Endodermal cell (in vitro differentiated cells): Measurements from ENCODE around the gene DISP1. TPM values are rescaled to one million over a fixed set of nuclear protein-coding genes. Genes with fewer than 3 reads are reported as not detected.
A peak's percentile ranks its signal among the peaks of the same experiment; 100 is the strongest.

Experiments used
- DNase-seq: peaks from one replicate; pipeline ENCODE4 v3.0.0-alpha.2; 2017
- H3K27ac ChIP-seq: 2 replicates; pipeline ENCODE4 v1.5.1; 2013; ENCODE audit warnings: mild to moderate bottlenecking, low read depth, low read length, moderate library complexity
- H3K27me3 ChIP-seq: 2 replicates; pipeline ENCODE4 v1.6.1; 2013; ENCODE audit warnings: mild to moderate bottlenecking, low read length, moderate library complexity; ENCODE audit not compliant: insufficient read depth, control insufficient read depth, poor library complexity, severe bottlenecking
- H3K36me3 ChIP-seq: 2 replicates; pipeline ENCODE4 v1.7.0; 2013; ENCODE audit warnings: mild to moderate bottlenecking, low read length, moderate library complexity; ENCODE audit not compliant: control insufficient read depth, insufficient read depth
- H3K4me1 ChIP-seq: one replicate; pipeline ENCODE4 v1.7.0; 2013; ENCODE audit warnings: low read length; ENCODE audit not compliant: control insufficient read depth, insufficient read depth
- H3K4me3 ChIP-seq: 2 replicates; pipeline ENCODE4 v1.5.1; 2013; ENCODE audit warnings: mild to moderate bottlenecking, low read length, moderate library complexity
- H3K9ac ChIP-seq: 2 replicates; pipeline ENCODE4 v1.6.1; 2013; ENCODE audit warnings: mild to moderate bottlenecking, low read length, moderate library complexity; ENCODE audit not compliant: poor library complexity, severe bottlenecking; ENCODE audit errors: extremely low read depth
- H3K9me3 ChIP-seq: 2 replicates; pipeline ENCODE4 v1.6.1; 2013; ENCODE audit warnings: mild to moderate bottlenecking, low read length, moderate library complexity; ENCODE audit not compliant: control insufficient read depth
- H3K27ac Mint-ChIP-seq: 2 replicates; pipeline ENCODE4 v1.8.0; 2020; ENCODE audit warnings: mixed read lengths
- H3K27me3 Mint-ChIP-seq: 2 replicates; pipeline ENCODE4 v1.8.0; 2021; ENCODE audit warnings: mild to moderate bottlenecking, mixed read lengths; ENCODE audit not compliant: insufficient read depth
- H3K36me3 Mint-ChIP-seq: 2 replicates; pipeline ENCODE4 v1.8.0; 2020; ENCODE audit warnings: low read depth, mixed read lengths
- H3K4me1 Mint-ChIP-seq: 2 replicates; pipeline ENCODE4 v1.8.0; 2020; ENCODE audit warnings: mixed read lengths
- H3K4me3 Mint-ChIP-seq: 2 replicates; pipeline ENCODE4 v1.8.0; 2020; ENCODE audit warnings: mild to moderate bottlenecking, moderate library complexity, mixed read lengths
- H3K9me3 Mint-ChIP-seq: 2 replicates; pipeline ENCODE4 v1.8.0; 2020; ENCODE audit warnings: mild to moderate bottlenecking, mixed read lengths
- CTCF ChIP-seq: fragments of 200-600 bp; sonication (generic); conservative IDR thresholded peaks from 2 replicates; pipeline ENCODE4 v1.5.0; 2021; ENCODE audit warnings: antibody characterized with exemption, mild to moderate bottlenecking
- WGBS, 2 experiments: methylation state at CpG; one replicate each; pipeline versions ENCODE4 v1.1.5 to v1.1.7; 2013; ENCODE audit warnings: missing lambda C conversion rate in 2 of 2, mixed read lengths in 1 of 2; ENCODE audit not compliant: insufficient coverage in 1 of 2, insufficient read length in 1 of 2; 5-methylcytosine and 5-hydroxymethylcytosine counted together
- total RNA-seq, 2 donors: library from RNA; stranded (reverse); fragmentation: NEBNext Ultra II Directional in 1 of 2; extraction: Animal tissue kit (Norgen Biotek cat#: 25700) in 1 of 2; gene quantifications; 2 replicates in 1 of 2; 3 replicates in 1 of 2; pipeline ENCODE4 v1.2.1, GENCODE V29; 2021

The DISP1 gene
- total RNA-seq, 2 donors from 2014 or later = 6.1 to 7.5 TPM

GRCh38 chr1:222815440-222815765 is 564 bp downstream of the DISP1 start:
- peak overlapping the region; percentile 97 for H3K4me3 ChIP-seq
- H3K27me3 ChIP-seq = peaks cover 9% of the 10 kb centered on the region
- TF ChIP-seq CTCF = no peak
- H3K4me1 ChIP-seq = no peaks in the 10 kb centered on the region
- Mint-ChIP-seq H3K9me3 (no peaks in the 10 kb centered on the region), H3K4me3 (peak overlapping the region; percentile 89), H3K4me1 (peaks cover 10% of the 10 kb centered on the region), H3K27ac (peak overlapping the region; percentile 85), H3K36me3 (no peaks in the 10 kb centered on the region), H3K27me3 (peaks cover 13% of the 10 kb centered on the region)
- H3K9ac ChIP-seq = peak overlapping the region; percentile 72
- no peak for DNase-seq
- no peaks in the 10 kb centered on the region for H3K9me3 ChIP-seq
- H3K27ac ChIP-seq = peak overlapping the region; percentile 60
- no peaks in the 10 kb centered on the region for H3K36me3 ChIP-seq
- 3 to 8% methylated on average over 8 to 11 of the region's 11 CpGs for WGBS, 2 experiments

GRCh38 chr1:222817529-222817928 is 2.7 kb downstream of the DISP1 start:
- no peak overlapping the region for H3K9ac ChIP-seq
- H3K36me3 Mint-ChIP-seq = no peaks in the 10 kb centered on the region
- no peak overlapping the region for H3K27ac ChIP-seq
- no peak for DNase-seq
- H3K27me3 Mint-ChIP-seq = peaks cover 1% of the 10 kb centered on the region
- no peaks in the 10 kb centered on the region for H3K9me3 ChIP-seq
- TF ChIP-seq CTCF = no peak
- no peaks in the 10 kb centered on the region for H3K36me3 ChIP-seq
- 94 to 100% methylated on average over 1 of the region's 1 CpG for WGBS, 2 experiments
- H3K9me3 Mint-ChIP-seq = no peaks in the 10 kb centered on the region
- no peak overlapping the region for H3K4me3 ChIP-seq
- peaks cover 6% of the 10 kb centered on the region for H3K27me3 ChIP-seq
- no peak overlapping the region for H3K4me3 Mint-ChIP-seq
- H3K4me1 ChIP-seq = no peaks in the 10 kb centered on the region
- no peak overlapping the region for H3K27ac Mint-ChIP-seq
- H3K4me1 Mint-ChIP-seq = peaks cover 13% of the 10 kb centered on the region

- no peak for DNase-seq
- no peak overlapping the region for H3K4me3 ChIP-seq
- no peaks in the 10 kb centered on the region for H3K9me3 ChIP-seq
- Mint-ChIP-seq H3K27ac (no peak overlapping the region), H3K27me3 (no peaks in the 10 kb centered on the region), H3K4me3 (no peak overlapping the region), H3K36me3 (no peaks in the 10 kb centered on the region), H3K4me1 (peaks cover 13% of the 10 kb centered on the region), H3K9me3 (no peaks in the 10 kb centered on the region)
- WGBS, 2 experiments = 100% methylated on average over 1 of the region's 1 CpG; no CpG with 5 or more reads in 1 of the 2 experiments
- no peak overlapping the region for H3K9ac ChIP-seq
- H3K4me1 ChIP-seq = no peaks in the 10 kb centered on the region
- TF ChIP-seq CTCF = no peak
- H3K36me3 ChIP-seq = no peaks in the 10 kb centered on the region
- H3K27me3 ChIP-seq = no peaks in the 10 kb centered on the region
- H3K27ac ChIP-seq = no peak overlapping the region
Observed at GRCh38 chr1:222818171-222818570, 3.3 kb downstream of the DISP1 start.
